H1 (cell line): ENCODE measurements around the gene RIMBP2. TPM values are rescaled to one million over a fixed set of nuclear protein-coding genes. Genes with fewer than 3 reads are reported as not detected.

ENCODE experiments used
- polyA plus RNA-seq, 7 experiments: library from polyadenylated mRNA; depleted of rRNA in 3 of 7; stranded (reverse) in 5 of 7; unstranded in 2 of 7; fragments of >200 nt in 5 of 7; fragments of 200-250 nt in 2 of 7; gene quantifications; 1 replicate in 5 of 7; 2 replicates in 1 of 7; 4 replicates in 1 of 7; pipeline versions ENCODE4 v1.2.1 to v1.2.3, GENCODE V29; 2011 to 2013; ENCODE audit warnings: missing spikeins in 2 of 7, mixed read lengths in 2 of 7
- total RNA-seq: library from RNA; stranded (reverse); fragmentation: NEBNext Ultra II Directional; extraction: Animal tissue kit (Norgen Biotek cat#: 25700); gene quantifications from 2 replicates; pipeline ENCODE4 v1.2.1, GENCODE V29; 2021
- TF ChIP-seq, protein P1 (sequence below): IDR thresholded peaks from 2 replicates; pipeline ENCODE4 v1.6.1; 2011; ENCODE audit warnings: low read length, improper control_type of control experiment

The RIMBP2 gene
- total and polyA plus RNA-seq, 2 of the 8 experiments (the other 6 are each of a cell fraction or from before 2014, with no cell fraction given), result 0.18 to 0.65 TPM

- TF ChIP-seq, protein P1, sequence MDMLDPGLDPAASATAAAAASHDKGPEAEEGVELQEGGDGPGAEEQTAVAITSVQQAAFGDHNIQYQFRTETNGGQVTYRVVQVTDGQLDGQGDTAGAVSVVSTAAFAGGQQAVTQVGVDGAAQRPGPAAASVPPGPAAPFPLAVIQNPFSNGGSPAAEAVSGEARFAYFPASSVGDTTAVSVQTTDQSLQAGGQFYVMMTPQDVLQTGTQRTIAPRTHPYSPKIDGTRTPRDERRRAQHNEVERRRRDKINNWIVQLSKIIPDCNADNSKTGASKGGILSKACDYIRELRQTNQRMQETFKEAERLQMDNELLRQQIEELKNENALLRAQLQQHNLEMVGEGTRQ, result no peak
- TF ChIP-seq, all 59 proteins: peak for 0
Measured at GRCh38 chr12:130622803-130623202, 93.3 kb downstream of the RIMBP2 start (continued).
